GM20000 (cell line): ENCODE results near the gene NATD1.
"Not testable (repeated sequence)": the region's sequence is repeated elsewhere in the genome, so short reads cannot be mapped to it uniquely, and the experiment has no call there.

ENCODE experiments used
- DNase-seq: peaks from one replicate; pipeline ENCODE4 v3.0.0; 2012; ENCODE audit warnings: low spot score
- CTCF ChIP-seq: IDR thresholded peaks from 2 replicates; pipeline ENCODE4 v1.5.1; 2012; ENCODE audit warnings: mild to moderate bottlenecking, control low read depth; ENCODE audit errors: extremely low read depth, missing control alignments

The NATD1 gene

GRCh38 chr17:21232033-21232749 lies 21.0 kb downstream of the NATD1 start:
- no peak for DNase-seq
- no peak for TF ChIP-seq CTCF

- no peak for DNase-seq
- no peak for TF ChIP-seq CTCF
These were observed 21.7 kb downstream of the NATD1 start for GRCh38 chr17:21231533-21231932.

- no peak for DNase-seq
- no peak for TF ChIP-seq CTCF
These were observed 24.4 kb downstream of the NATD1 start for GRCh38 chr17:21228845-21229244.

- no peak for TF ChIP-seq CTCF
- DNase-seq, result no peak
These were observed 25.1 kb downstream of the NATD1 start for GRCh38 chr17:21228111-21228510.

GRCh38 chr17:21227277-21227676 lies 25.9 kb downstream of the NATD1 start:
- DNase-seq, result not testable (repeated sequence)

- no peak for TF ChIP-seq CTCF
- DNase-seq, result no peak
These were observed 30.1 kb downstream of the NATD1 start for GRCh38 chr17:21223086-21223485.

GRCh38 chr17:21218831-21219380 lies 34.3 kb downstream of the NATD1 start:
- no peak for TF ChIP-seq CTCF
- DNase-seq, result no peak

GRCh38 chr17:21218101-21218500 lies 35.1 kb downstream of the NATD1 start:
- no peak for DNase-seq
- TF ChIP-seq CTCF, result no peak
